ENCODE results near the gene BACE1-AS.

GRCh38 chr11:117292616-117293015 lies 1.5 kb downstream of the BACE1-AS start:
- TF ChIP-seq, protein P1, sequence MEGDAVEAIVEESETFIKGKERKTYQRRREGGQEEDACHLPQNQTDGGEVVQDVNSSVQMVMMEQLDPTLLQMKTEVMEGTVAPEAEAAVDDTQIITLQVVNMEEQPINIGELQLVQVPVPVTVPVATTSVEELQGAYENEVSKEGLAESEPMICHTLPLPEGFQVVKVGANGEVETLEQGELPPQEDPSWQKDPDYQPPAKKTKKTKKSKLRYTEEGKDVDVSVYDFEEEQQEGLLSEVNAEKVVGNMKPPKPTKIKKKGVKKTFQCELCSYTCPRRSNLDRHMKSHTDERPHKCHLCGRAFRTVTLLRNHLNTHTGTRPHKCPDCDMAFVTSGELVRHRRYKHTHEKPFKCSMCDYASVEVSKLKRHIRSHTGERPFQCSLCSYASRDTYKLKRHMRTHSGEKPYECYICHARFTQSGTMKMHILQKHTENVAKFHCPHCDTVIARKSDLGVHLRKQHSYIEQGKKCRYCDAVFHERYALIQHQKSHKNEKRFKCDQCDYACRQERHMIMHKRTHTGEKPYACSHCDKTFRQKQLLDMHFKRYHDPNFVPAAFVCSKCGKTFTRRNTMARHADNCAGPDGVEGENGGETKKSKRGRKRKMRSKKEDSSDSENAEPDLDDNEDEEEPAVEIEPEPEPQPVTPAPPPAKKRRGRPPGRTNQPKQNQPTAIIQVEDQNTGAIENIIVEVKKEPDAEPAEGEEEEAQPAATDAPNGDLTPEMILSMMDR (IDR thresholded peaks at IDR 0.05; ENCODE audit: low read length), result no peak
- TF ChIP-seq EZH2 (optimal IDR thresholded peaks at IDR 0.05; ENCODE audit: low read depth, low read length), result no peak
- TF ChIP-seq EZH2phosphoT487 (IDR thresholded peaks at IDR 0.05; ENCODE audit: low read length), result no peak

Data from MM.1S (cell line).